K562 (cell line): Measurements from ENCODE around the gene C2CD4D. TPM values are rescaled to one million over a fixed set of nuclear protein-coding genes. Genes with fewer than 3 reads are reported as not detected.

ENCODE experiments used
- ATAC-seq: fragments of 200-7000 bp; cut with Tn5 transposase; 3 replicates; pipeline ENCODE4 v1.9.1; 2020; ENCODE audit warnings: moderate library complexity
- BruUV-seq: library from RNA; stranded (reverse); fragments of 400-500 nt; replicated peaks from 2 replicates; lab custom pipeline; 2021; lab: Mats Ljungman, UMichigan
- CTCF ChIA-PET: fragments of 300-600 bp; formaldehyde crosslinking; extraction: SDS; loops from one replicate; lab custom pipeline; 2021; ENCODE audit warnings: low intra/inter-chr PET ratio; lab: Yijun Ruan, JAX
- POLR2A ChIA-PET: fragments of 300-600, 350-650 bp; sonication (Branson Sonifier 250); formaldehyde crosslinking; extraction: SDS; loops from one replicate; lab custom pipeline; 2021; ENCODE audit warnings: antibody characterized with exemption, inconsistent platforms; lab: Yijun Ruan, JAX
- DNase-seq, 4 experiments: peaks; one replicate each; pipeline versions ENCODE4 v3.0.0 to v3.0.0-alpha.2; 2011 to 2018; ENCODE audit warnings: low spot score in 3 of 4, mixed read lengths in 3 of 4; ENCODE audit errors: extremely low read depth in 1 of 4
- FAIRE-seq: peaks from 2 replicates; lab custom pipeline; 2011; peaks lifted over from hg19 to GRCh38; lab: Jason Lieb, UNC
- H2AFZ ChIP-seq: 2 replicates; pipeline ENCODE4 v1.6.0; 2011; ENCODE audit warnings: low read depth, low read length, control low read depth, inconsistent platforms
- H3K27ac ChIP-seq: fragments of 200-600 bp; 3 replicates; pipeline ENCODE4 v1.8.0; 2011; ENCODE audit warnings: low read depth, mild to moderate bottlenecking, control low read depth, inconsistent platforms, low read length, moderate library complexity, mixed read lengths; ENCODE audit errors: extremely low read depth
- H3K27me3 ChIP-seq, 2 experiments: fragments of 300-600 bp in 1 of 2; 2 replicates in 1 of 2; 3 replicates in 1 of 2; pipeline versions ENCODE4 v1.6.0 to v1.8.0; 2011; ENCODE audit warnings: inconsistent platforms in 2 of 2, low read length in 2 of 2, mild to moderate bottlenecking in 1 of 2, mixed read lengths in 1 of 2, moderate library complexity in 1 of 2; ENCODE audit not compliant: control insufficient read depth in 2 of 2, insufficient read depth in 2 of 2
- H3K36me3 ChIP-seq: fragments of 300-600 bp; 3 replicates; pipeline ENCODE4 v1.8.0; 2011; ENCODE audit warnings: mild to moderate bottlenecking, low read length, inconsistent platforms; ENCODE audit not compliant: control insufficient read depth, insufficient read depth
- H3K4me1 ChIP-seq, 2 experiments: fragments of 200-600 bp in 1 of 2; replicated peaks in 1 of 2; 2 replicates in 1 of 2; 3 replicates in 1 of 2; pipeline versions ENCODE4 v1.5.1 to v1.8.0; 2011; ENCODE audit warnings: inconsistent platforms in 2 of 2, low read length in 2 of 2, mild to moderate bottlenecking in 1 of 2, mixed read lengths in 1 of 2, moderate library complexity in 1 of 2; ENCODE audit not compliant: control insufficient read depth in 2 of 2, insufficient read depth in 2 of 2
- H3K4me2 ChIP-seq: 2 replicates; pipeline ENCODE4 v1.6.1; 2011; ENCODE audit warnings: low read length, control low read depth, inconsistent platforms, mixed read lengths; ENCODE audit not compliant: insufficient read depth
- H3K4me3 ChIP-seq: fragments of 200-600 bp; sonication (generic), shearing (Covaris generic); 2 replicates; pipeline ENCODE4 v1.5.1; 2016; ENCODE audit warnings: control low read depth, inconsistent platforms
- H3K79me2 ChIP-seq: fragments of 200-600 bp; 3 replicates; pipeline ENCODE4 v1.8.0; 2011; ENCODE audit warnings: low read length, inconsistent platforms; ENCODE audit not compliant: control insufficient read depth, insufficient read depth
- H3K9ac ChIP-seq, 2 experiments: 2 replicates each; pipeline versions ENCODE4 v1.6.0 to v1.6.1; 2011; ENCODE audit warnings: low read depth in 2 of 2, low read length in 2 of 2, control low read depth in 1 of 2, inconsistent platforms in 1 of 2, mild to moderate bottlenecking in 1 of 2, mixed read lengths in 1 of 2; ENCODE audit not compliant: insufficient read depth in 1 of 2
- H3K9me1 ChIP-seq: one replicate; pipeline ENCODE4 v1.6.0; 2011; ENCODE audit warnings: inconsistent platforms, mild to moderate bottlenecking, low read length, moderate library complexity; ENCODE audit not compliant: control insufficient read depth, insufficient read depth
- H3K9me3 ChIP-seq: replicated peaks from 2 replicates; pipeline ENCODE4 v1.5.1; 2011; ENCODE audit warnings: low read depth, low read length, inconsistent platforms; ENCODE audit not compliant: control insufficient read depth, insufficient read depth
- H4K20me1 ChIP-seq: replicated peaks from 2 replicates; pipeline ENCODE4 v1.6.1; 2011; ENCODE audit warnings: low read length, inconsistent platforms, mixed read lengths; ENCODE audit not compliant: control insufficient read depth, insufficient read depth
- ASH1L ChIP-seq: fragments of 450-650 bp; IDR thresholded peaks from 2 replicates; pipeline ENCODE4 v1.6.1; 2018; ENCODE audit warnings: borderline replicate concordance, mild to moderate bottlenecking, low read depth; ENCODE audit not compliant: partially characterized antibody
- DDX20 ChIP-seq: fragments of 450-650 bp; IDR thresholded peaks from 2 replicates; pipeline ENCODE4 v1.6.1; 2016; ENCODE audit warnings: missing genetic modification characterization, low read depth, mild to moderate bottlenecking, missing compliant biosample characterization, moderate library complexity
- POU5F1 ChIP-seq: fragments of 150-350 bp; IDR thresholded peaks from 2 replicates; pipeline ENCODE4 v1.6.1; 2014; ENCODE audit warnings: borderline replicate concordance, low read length, low read depth, mild to moderate bottlenecking; ENCODE audit not compliant: partially characterized antibody
- RBFOX2 ChIP-seq: fragments of 200-400 bp; formaldehyde crosslinking; IDR thresholded peaks from 2 replicates; pipeline ENCODE4 v1.6.1; 2017; ENCODE audit warnings: low read depth, mild to moderate bottlenecking, low read length, moderate library complexity
- ZBTB40 ChIP-seq, 2 experiments: fragments of 450-650 bp in 1 of 2; sonication (generic) in 1 of 2; formaldehyde crosslinking in 1 of 2; IDR thresholded peaks; 2 replicates each; pipeline versions ENCODE4 v1.7.1 to v1.9.0; 2016 to 2022; ENCODE audit warnings: inconsistent platforms in 1 of 2, mild to moderate bottlenecking in 1 of 2, missing genetic modification reagents in 1 of 2
- ZNF165 ChIP-seq: fragments of 250-450 bp; sonication (Bioruptor Pico); IDR thresholded peaks from 2 replicates; pipeline ENCODE4 v1.4.0; 2020; ENCODE audit warnings: borderline replicate concordance
- ZNF24 ChIP-seq: fragments of 450-650 bp; IDR thresholded peaks from 2 replicates; pipeline ENCODE4 v1.6.1; 2016
- WGBS: fragments of 100-300 bp; shearing (Covaris generic); methylation state at CpG from one replicate; pipeline ENCODE4 v1.1.6; 2016; ENCODE audit warnings: low coverage, mixed read lengths; ENCODE audit not compliant: insufficient coverage; ENCODE audit errors: missing lambda C conversion rate; 5-methylcytosine and 5-hydroxymethylcytosine counted together
- in situ Hi-C: fragments of 300-500 bp; cut with MboI; formaldehyde crosslinking; loops from 4 replicates; pipeline ENCODE4 v1.15.0; 2018; ENCODE audit warnings: inconsistent platforms, mixed read lengths
- intact Hi-C: fragments of 100-400 bp; cut with micrococcal nuclease; formaldehyde crosslinking; loops from 2 replicates; pipeline ENCODE4 v1.14.2; 2022
- polyA plus RNA-seq, 8 experiments: library from polyadenylated mRNA; depleted of rRNA in 4 of 8; stranded (reverse) in 5 of 8; unstranded in 3 of 8; fragments of >200 nt; fragmentation: Nextera tagmentation in 2 of 8; fragmentation: Illumina TruSeq in 1 of 8; extraction: Ambion mirVana in 2 of 8; extraction: Trizol in 1 of 8; gene quantifications; 2 replicates each; pipeline versions ENCODE4 v1.2.1 to v1.2.3, GENCODE V29; 2011 to 2014; ENCODE audit warnings: inconsistent platforms in 1 of 8, missing spikeins in 1 of 8
- total RNA-seq, 7 experiments: library from RNA; depleted of rRNA in 6 of 7; stranded (reverse); fragments of >200 nt in 6 of 7; fragmentation: Illumina TruSeq in 2 of 7; extraction: Trizol in 2 of 7; gene quantifications; 2 replicates each; pipeline versions ENCODE4 v1.2.1 to v1.2.3, GENCODE V29; 2011 to 2021; ENCODE audit warnings: low replicate concordance in 1 of 7

Gene C2CD4D
- total and polyA plus RNA-seq, 9 of the 15 experiments (the other 6 are each of a cell fraction or from before 2014, with no cell fraction given) = not detected

- peak; percentile 21 for TF ChIP-seq ASH1L
These were observed 6.5 kb upstream of the C2CD4D start (continued) for GRCh38 chr1:151846062-151846568.

GRCh38 chr1:151843398-151843797 lies 3.8 kb upstream of the C2CD4D start:
- Histone ChIP-seq H3K27ac (no peak overlapping the region), H3K27me3 (peaks cover 7 to 25% of the 10 kb centered on the region in 2 experiments; a peak in 4 of 5 replicates), H3K4me1 (peaks cover 9 to 14% of the 10 kb centered on the region in 2 experiments; a peak in 4 of 5 replicates), H3K9me3 (no peaks in the 10 kb centered on the region), H3K4me3 (no peak overlapping the region), H4K20me1 (no peaks in the 10 kb centered on the region), H3K36me3 (no peaks in the 10 kb centered on the region), H2AFZ (no peak overlapping the region), H3K9ac (no peak overlapping the region), H3K9me1 (peaks cover 4% of the 10 kb centered on the region), H3K79me2 (no peaks in the 10 kb centered on the region), H3K4me2 (no peak overlapping the region)
- no peak for DNase-seq
- FAIRE-seq = no peak
- TF ChIP-seq ZNF165 (CRISPR knock-in tag) = no peak
- TF ChIP-seq ZNF24 = no peak
- no peak for TF ChIP-seq DDX20 (tag)
- TF ChIP-seq POU5F1 = no peak
- TF ChIP-seq ZBTB40 (IDR thresholded peaks at IDR 0.05) = peak; percentile 28; the same call in 1 of the 2 replicates
- TF ChIP-seq ZBTB40 (CRISPR knock-in tag; IDR thresholded peaks at IDR 0.05) = no peak
- no peak for TF ChIP-seq RBFOX2
- ATAC-seq = no peak
- ChIA-PET CTCF (no interaction called here), POLR2A (interaction anchor here (0.5 kb wide), 2 partner anchors 350 to 1060 kb away, joined by 4 read pairs; no protein-coding TSS in a partner anchor)
- intact Hi-C loops = no loop called here
- no TSS peak for BruUV-seq
- WGBS = 15% methylated on average over 2 of the region's 2 CpGs
- in situ Hi-C loops = no loop called here
